GM12864 (cell line): ENCODE results near the gene ME2.
"Not testable (repeated sequence)": the region's sequence is repeated elsewhere in the genome, so short reads cannot be mapped to it uniquely, and the experiment has no call there.

Experiments used
- DNase-seq: peaks from one replicate; pipeline ENCODE4 v3.0.0-alpha.2; 2011; ENCODE audit warnings: low read depth
- H3K4me3 ChIP-seq: 2 replicates; pipeline ENCODE4 v1.5.1; 2011; ENCODE audit warnings: mild to moderate bottlenecking, low read depth, low read length, control low read depth
- CTCF ChIP-seq: IDR thresholded peaks from 2 replicates; pipeline ENCODE4 v1.5.1; 2011; ENCODE audit warnings: low read depth, mild to moderate bottlenecking, moderate library complexity, low read length, control low read depth, inconsistent platforms; ENCODE audit errors: missing control alignments

ME2 gene

GRCh38 chr18:50878345-50879301, at the start of gene ME2:
Gene ME2 (plus strand): TSS chr18:50879118. CDS start chr18:50895821, 16,703 bp downstream.
- no peak for TF ChIP-seq CTCF
- peak within 1 kb of the TSS; percentile 93 for H3K4me3 ChIP-seq
- peak; percentile 72 for DNase-seq

GRCh38 chr18:50829644-50830043, 49.3 kb upstream of the ME2 start:
- TF ChIP-seq CTCF = no peak
- DNase-seq = no peak
- H3K4me3 ChIP-seq = no peak overlapping the region

- TF ChIP-seq CTCF = no peak
- DNase-seq = peak; percentile 27
- H3K4me3 ChIP-seq = no peak overlapping the region
These were observed 48.4 kb upstream of the ME2 start for GRCh38 chr18:50830544-50830943.

GRCh38 chr18:50832754-50833153, 46.2 kb upstream of the ME2 start:
- no peak overlapping the region for H3K4me3 ChIP-seq
- TF ChIP-seq CTCF = no peak
- no peak for DNase-seq

- not testable (repeated sequence) for DNase-seq, H3K4me3 ChIP-seq
These were observed 45.4 kb upstream of the ME2 start for GRCh38 chr18:50833496-50833895.

- TF ChIP-seq CTCF = no peak
- DNase-seq = no peak
- H3K4me3 ChIP-seq = no peak overlapping the region
These were observed 42.4 kb upstream of the ME2 start for GRCh38 chr18:50836521-50836957.

- TF ChIP-seq CTCF = no peak
- DNase-seq = no peak
- H3K4me3 ChIP-seq = no peak overlapping the region
These were observed 39.6 kb upstream of the ME2 start for GRCh38 chr18:50839341-50839740.
